Measurements from ENCODE around the gene LRP8. TPM values are rescaled to one million over a fixed set of nuclear protein-coding genes. Genes with fewer than 3 reads are reported as not detected.

LRP8 gene
- polyA plus RNA-seq, 2 of the 4 experiments (the other 2 are of a cell fraction): 32.6 to 46.1 TPM

- TF ChIP-seq CBX2 (IDR thresholded peaks at IDR 0.05; ENCODE audit: borderline replicate concordance, low read depth) (no peak), MAX (IDR thresholded peaks at IDR 0.05) (no peak), NPAS2 (CRISPR knock-in tag; IDR thresholded peaks at IDR 0.05; ENCODE audit: borderline replicate concordance) (no peak), CHD4 (IDR thresholded peaks at IDR 0.05; ENCODE audit: borderline replicate concordance) (no peak), HES2 (IDR thresholded peaks at IDR 0.05) (no peak), RAD21 (conservative IDR thresholded peaks at IDR 0.05 in 1 of 2, IDR thresholded peaks at IDR 0.05 in 1 of 2) (no peak), ZNF302 (CRISPR knock-in tag; IDR thresholded peaks at IDR 0.05) (no peak)
Observed at GRCh38 chr1:53315046-53315445, 12.8 kb downstream of the LRP8 start (continued).

- Histone ChIP-seq H3K4me1 (no peaks in the 10 kb centered on the region), H3K4me3 (no peak overlapping the region), H3K9me3 (no peaks in the 10 kb centered on the region), H3K4me2 (no peak overlapping the region), H3K27ac (no peak overlapping the region)
- no peak for FAIRE-seq
- CTCF ChIA-PET: no interaction called here
- 93% methylated on average over 7 of the region's 7 CpGs for WGBS (ENCODE audit: missing lambda C conversion rate)
- POLR2A ChIA-PET: no interaction called here
- TF ChIP-seq CBX2 (IDR thresholded peaks at IDR 0.05; ENCODE audit: borderline replicate concordance, low read depth) (no peak), MAFK (IDR thresholded peaks at IDR 0.05; ENCODE audit: partially characterized antibody) (no peak), JUN (IDR thresholded peaks at IDR 0.05) (no peak), POLR2AphosphoS2 (conservative IDR thresholded peaks at IDR 0.05; ENCODE audit: low read length) (no peak), MAX (IDR thresholded peaks at IDR 0.05) (no peak)
- no peak for DNase-seq (ENCODE audit: low read depth in 1 of 2, low spot score in 1 of 2)
- no peak for ATAC-seq
Observed at GRCh38 chr1:53314606-53315005, 13.3 kb downstream of the LRP8 start.

- WGBS (ENCODE audit: missing lambda C conversion rate): 91% methylated on average over 7 of the region's 7 CpGs
- ChIA-PET POLR2A (no interaction called here), CTCF (no interaction called here)
- ATAC-seq (no peak), DNase-seq (ENCODE audit: low read depth in 1 of 2, low spot score in 1 of 2) (no peak), FAIRE-seq (no peak)
- Histone ChIP-seq H3K9me3 (no peaks in the 10 kb centered on the region), H3K27ac (no peak overlapping the region), H3K4me3 (no peak overlapping the region), H3K4me1 (no peaks in the 10 kb centered on the region), H3K4me2 (no peak overlapping the region)
- TF ChIP-seq HES2 (IDR thresholded peaks at IDR 0.05): no peak
- no peak for TF ChIP-seq CHD4 (IDR thresholded peaks at IDR 0.05; ENCODE audit: borderline replicate concordance)
Observed at GRCh38 chr1:53314096-53314495, 13.8 kb downstream of the LRP8 start.

- Histone ChIP-seq H3K4me1 (no peaks in the 10 kb centered on the region), H3K27ac (no peak overlapping the region), H3K4me2 (no peak overlapping the region), H3K9me3 (no peaks in the 10 kb centered on the region), H3K4me3 (no peak overlapping the region)
- DNase-seq (ENCODE audit: low read depth in 1 of 2, low spot score in 1 of 2): no peak
- ATAC-seq: no peak
- 100% methylated on average over 5 of the region's 5 CpGs for WGBS (ENCODE audit: missing lambda C conversion rate)
- CTCF ChIA-PET: no interaction called here
- no peak for FAIRE-seq
- TF ChIP-seq CBX2 (IDR thresholded peaks at IDR 0.05; ENCODE audit: borderline replicate concordance, low read depth): no peak
- no peak for TF ChIP-seq HOXA7 (CRISPR knock-in tag; IDR thresholded peaks at IDR 0.05)
- TF ChIP-seq BCL3 (IDR thresholded peaks at IDR 0.05): no peak
- no peak for TF ChIP-seq FOSL2 (IDR thresholded peaks at IDR 0.05)
- TF ChIP-seq FOSL2 (CRISPR knock-in tag; IDR thresholded peaks at IDR 0.05): no peak
- TF ChIP-seq SMC3 (IDR thresholded peaks at IDR 0.05): no peak
- no peak for TF ChIP-seq PBX3 (IDR thresholded peaks at IDR 0.05)
- TF ChIP-seq NFE2L2 (conservative IDR thresholded peaks at IDR 0.05; ENCODE audit: low read length): no peak
- no peak for TF ChIP-seq TP53 (CRISPR knock-in tag; IDR thresholded peaks at IDR 0.05)
- TF ChIP-seq MYC (IDR thresholded peaks at IDR 0.05; ENCODE audit: borderline replicate concordance, low read length): no peak
- no peak for TF ChIP-seq FOXS1 (CRISPR knock-in tag; IDR thresholded peaks at IDR 0.05)
- POLR2A ChIA-PET: no interaction called here
Observed at GRCh38 chr1:53313556-53313955, 14.3 kb downstream of the LRP8 start.
